IPS-NIHi7 (cell line): ENCODE results near the gene CSRNP3.

Source experiments
- DNase-seq: peaks from one replicate; pipeline ENCODE4 v3.0.0; 2012; ENCODE audit warnings: mixed read lengths; ENCODE audit errors: extremely low spot score

CSRNP3 gene

GRCh38 chr2:165469417-165469816 is at the start of gene CSRNP3:
CSRNP3 (plus strand) TSS chr2:165469698; CDS start chr2:165595066, 125,368 bp downstream.
- peak; percentile 84 for DNase-seq

- no peak for DNase-seq
Observed at GRCh38 chr2:165420231-165420630, 49.3 kb upstream of the CSRNP3 start.

GRCh38 chr2:165423081-165423480 is 46.4 kb upstream of the CSRNP3 start:
- DNase-seq = no peak

GRCh38 chr2:165425556-165425955 is 43.9 kb upstream of the CSRNP3 start:
- no peak for DNase-seq

GRCh38 chr2:165427686-165428085 is 41.8 kb upstream of the CSRNP3 start:
- no peak for DNase-seq

- DNase-seq = no peak
Observed at GRCh38 chr2:165428926-165429325, 40.6 kb upstream of the CSRNP3 start.

GRCh38 chr2:165431014-165431413 is 38.5 kb upstream of the CSRNP3 start:
- DNase-seq = no peak

GRCh38 chr2:165432234-165432966 is 37.1 kb upstream of the CSRNP3 start:
- no peak for DNase-seq

- DNase-seq = peak; percentile 20
Observed at GRCh38 chr2:165434865-165435496, 34.5 kb upstream of the CSRNP3 start.

GRCh38 chr2:165435611-165436010 is 33.9 kb upstream of the CSRNP3 start:
- no peak for DNase-seq

GRCh38 chr2:165436559-165436958 is 32.9 kb upstream of the CSRNP3 start:
- DNase-seq = no peak

- no peak for DNase-seq
Observed at GRCh38 chr2:165440367-165440766, 29.1 kb upstream of the CSRNP3 start.

GRCh38 chr2:165443511-165443910 is 26.0 kb upstream of the CSRNP3 start:
- no peak for DNase-seq

- DNase-seq = no peak
Observed at GRCh38 chr2:165448406-165448805, 21.1 kb upstream of the CSRNP3 start.

- no peak for DNase-seq
Observed at GRCh38 chr2:165450156-165450555, 19.3 kb upstream of the CSRNP3 start.

- DNase-seq = no peak
Observed at GRCh38 chr2:165452327-165452726, 17.2 kb upstream of the CSRNP3 start.

- DNase-seq = no peak
Observed at GRCh38 chr2:165453561-165454094, 15.9 kb upstream of the CSRNP3 start.

- no peak for DNase-seq
Observed at GRCh38 chr2:165454905-165455304, 14.6 kb upstream of the CSRNP3 start.

GRCh38 chr2:165456027-165456426 is 13.5 kb upstream of the CSRNP3 start:
- DNase-seq = no peak

- DNase-seq = no peak
Observed at GRCh38 chr2:165462443-165462842, 7.1 kb upstream of the CSRNP3 start.

GRCh38 chr2:165466386-165466785 is 3.1 kb upstream of the CSRNP3 start:
- DNase-seq = no peak

- no peak for DNase-seq
Observed at GRCh38 chr2:165467921-165468320, 1.6 kb upstream of the CSRNP3 start.

- DNase-seq = no peak
Observed at GRCh38 chr2:165470361-165470760, 863 bp downstream of the CSRNP3 start.
